NCI-H2227 (cell line): ENCODE measurements around the gene TOPORS.

Experiments used
- DNase-seq: peaks from one replicate; lab custom pipeline; 2025; ENCODE audit not compliant: unreplicated experiment; lab: John Stamatoyannopoulos, UW

Gene TOPORS

GRCh38 chr9:32508728-32509127, 43.7 kb downstream of the TOPORS start:
- no peak for DNase-seq

DNA sequence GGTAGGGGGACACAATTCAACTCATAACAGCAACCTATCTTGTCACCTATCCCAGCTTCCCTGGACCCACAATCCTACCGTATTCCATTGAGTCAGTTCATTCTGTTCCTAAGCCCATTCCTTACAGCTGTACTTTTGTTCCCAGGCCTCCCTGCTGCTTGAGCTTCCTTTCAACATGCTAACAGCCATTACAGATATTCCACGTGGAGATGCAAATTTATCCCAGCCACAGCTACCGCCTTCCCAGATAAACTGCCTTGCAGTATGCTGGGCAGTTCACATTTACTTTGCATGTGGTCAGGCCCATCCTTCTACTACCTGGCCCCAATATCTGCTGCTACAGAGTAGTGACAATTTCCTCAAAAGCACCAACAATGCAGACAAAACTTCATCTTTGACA, 49.4 kb downstream of the TOPORS start:
- no peak for DNase-seq

GRCh38 chr9:32502464-32502863, 49.9 kb downstream of the TOPORS start:
- DNase-seq: no peak

GRCh38 chr9:32501868-32502267, 50.5 kb downstream of the TOPORS start:
- DNase-seq: no peak

GRCh38 chr9:32500768-32501167, 51.6 kb downstream of the TOPORS start:
- DNase-seq: no peak

DNA sequence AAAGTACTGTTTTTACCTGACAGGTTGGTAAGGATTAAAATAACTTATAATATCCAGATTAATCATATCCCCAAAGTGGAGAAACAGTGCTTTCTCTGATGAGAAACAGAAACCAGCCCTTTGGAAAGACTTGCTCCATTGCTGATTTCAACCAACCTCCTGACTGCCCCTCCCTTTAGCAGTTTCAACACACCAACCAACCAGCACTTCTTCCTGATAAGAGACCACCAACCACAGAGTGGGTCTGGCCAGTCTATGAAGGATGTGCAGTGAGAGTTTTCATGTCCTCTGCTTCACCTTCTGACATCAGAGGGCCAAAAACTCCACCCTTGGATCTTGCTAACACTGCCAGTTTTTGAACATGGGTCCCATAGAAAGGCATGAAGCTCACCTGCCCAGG, 54.5 kb downstream of the TOPORS start:
- DNase-seq: no peak

GRCh38 chr9:32490601-32491000, 61.8 kb downstream of the TOPORS start:
- no peak for DNase-seq
